ENCODE results near the gene ABCD1. TPM values are rescaled to one million over a fixed set of nuclear protein-coding genes. Genes with fewer than 3 reads are reported as not detected.

ABCD1 gene
- total and polyA plus RNA-seq, 7 donors, result 1.8 to 21.3 (median 12.8) TPM

GRCh38 chrX:153786669-153787068 lies 62.0 kb downstream of the ABCD1 start:
- peaks cover 0 to 48% (median 3%) of the 10 kb centered on the region in 4 donors for H3K36me3 ChIP-seq
- intact Hi-C loops (cut with DNase I), result no loop called here
- WGBS, 2 donors, result 89 to 90% methylated on average over 15 of the region's 15 CpGs

DNA sequence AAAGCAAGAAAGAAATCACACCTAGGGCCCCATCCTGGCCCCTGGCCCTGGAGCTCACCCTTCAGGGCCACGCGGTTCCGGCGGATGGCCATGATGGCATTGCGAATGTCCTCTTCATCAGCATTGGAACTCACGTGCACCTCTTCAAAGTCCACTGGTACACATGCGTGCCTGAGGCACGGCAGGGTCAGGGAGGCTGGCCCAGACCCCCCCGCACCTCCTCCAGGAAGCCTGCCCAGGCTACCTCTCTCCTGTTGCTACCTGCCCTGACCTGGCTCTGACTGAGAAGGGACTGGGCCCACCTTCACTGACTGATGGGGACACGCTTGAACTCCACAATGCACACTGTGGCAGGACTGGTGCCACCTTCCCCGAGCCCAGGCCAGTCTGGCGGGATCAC lies 65.0 kb downstream of the ABCD1 start:
- 95 to 96% methylated on average over 12 of the region's 12 CpGs for WGBS, 2 donors

More at GRCh38 chrX:153786669-153787068, 62.0 kb downstream of the ABCD1 start:
- TF ChIP-seq POLR2A (IDR thresholded peaks at IDR 0.05) (no peak), CTCF (IDR thresholded peaks at IDR 0.05) (no peak), EP300 (IDR thresholded peaks at IDR 0.05) (no peak), POLR2AphosphoS5 (IDR thresholded peaks at IDR 0.05) (no peak)
- Histone ChIP-seq H3K27ac (no peak overlapping the region), H3K4me1 (peaks cover 0 to 17% (median 11%) of the 10 kb centered on the region in 4 donors), H3K4me3 (no peak overlapping the region), H3K9me3 (no peaks in the 10 kb centered on the region), H3K27me3 (no peaks in the 10 kb centered on the region)
- no peak for DNase-seq

DNA sequence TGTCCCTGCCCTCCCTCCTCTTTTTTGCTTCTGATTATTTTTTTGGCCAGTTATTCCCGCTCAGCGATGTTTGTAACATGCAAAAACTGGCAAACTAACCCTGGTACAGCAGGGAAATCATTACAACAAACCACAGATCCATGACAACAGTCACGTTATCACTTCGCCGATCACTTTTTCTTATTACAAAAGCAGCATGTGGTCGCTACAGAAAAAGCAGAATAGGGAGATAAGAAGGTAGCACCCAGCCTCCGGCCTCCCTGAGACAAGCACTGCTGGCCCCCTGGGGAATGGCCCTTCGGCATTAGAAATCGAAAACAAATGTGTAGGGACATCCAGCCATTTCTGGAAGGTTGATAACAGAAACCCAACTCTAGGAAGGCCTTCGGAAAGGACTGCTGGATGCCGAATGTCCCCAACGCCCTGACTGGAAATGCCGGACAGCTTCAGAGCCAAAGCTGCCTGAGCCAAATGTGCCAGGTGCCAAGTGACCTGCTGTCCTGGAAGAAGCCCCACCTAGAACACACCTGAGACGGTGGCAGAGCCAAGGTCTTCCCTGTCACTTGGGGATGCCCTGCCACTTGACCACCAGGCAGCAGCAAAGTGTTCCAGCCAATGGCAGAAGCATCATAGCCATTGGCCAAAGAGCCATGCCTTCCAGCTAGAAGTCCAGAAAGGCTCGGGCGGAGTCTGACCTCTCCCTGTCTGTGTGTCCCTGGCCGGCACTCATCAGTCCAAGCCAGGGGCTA lies 66.6 kb downstream of the ABCD1 start:
- H3K36me3 ChIP-seq, result peaks cover 0 to 34% (median 0%) of the 10 kb centered on the region in 4 donors
- H3K9me3 ChIP-seq, result no peaks in the 10 kb centered on the region
- peaks cover 0 to 30% (median 28%) of the 10 kb centered on the region in 4 donors for H3K4me1 ChIP-seq
- H3K4me3 ChIP-seq, result no peak overlapping the region
- 88 to 92% methylated on average over 17 of the region's 17 CpGs for WGBS, 2 donors
- no peaks in the 10 kb centered on the region for H3K27me3 ChIP-seq
- intact Hi-C loops (cut with DNase I), result loop anchor here (5.0 kb wide), 1 partner anchor 136 kb away; the partner anchor contains the start of gene ARHGAP4
- TF ChIP-seq POLR2A (IDR thresholded peaks at IDR 0.05) (no peak), EP300 (IDR thresholded peaks at IDR 0.05) (no peak), CTCF (IDR thresholded peaks at IDR 0.05) (no peak), POLR2AphosphoS5 (IDR thresholded peaks at IDR 0.05) (no peak)
- no peak overlapping the region for H3K27ac ChIP-seq
- DNase-seq, result no peak

More for the DNA sequence above, 65.0 kb downstream of the ABCD1 start:
- TF ChIP-seq POLR2A (IDR thresholded peaks at IDR 0.05) (no peak), EP300 (IDR thresholded peaks at IDR 0.05) (no peak)
- H3K27me3 ChIP-seq, result no peaks in the 10 kb centered on the region
- DNase-seq, result no peak
- H3K4me1 ChIP-seq, result peaks cover 0 to 18% (median 16%) of the 10 kb centered on the region in 4 donors
- no peak overlapping the region for H3K27ac ChIP-seq
- peaks cover 0 to 48% (median 3%) of the 10 kb centered on the region in 4 donors for H3K36me3 ChIP-seq
- intact Hi-C loops (cut with DNase I), result loop anchor here (5.0 kb wide), 1 partner anchor 138 kb away; the partner anchor contains the start of gene ARHGAP4
- H3K9me3 ChIP-seq, result no peaks in the 10 kb centered on the region
- H3K4me3 ChIP-seq, result no peak overlapping the region

GRCh38 chrX:153792368-153792767 lies 67.7 kb downstream of the ABCD1 start:
- 91 to 95% methylated on average over 6 of the region's 6 CpGs for WGBS, 2 donors
- peaks cover 0 to 32% (median 29%) of the 10 kb centered on the region in 4 donors for H3K4me1 ChIP-seq

More at GRCh38 chrX:153792368-153792767, 67.7 kb downstream of the ABCD1 start:
- H3K4me3 ChIP-seq, result no peak overlapping the region
- H3K27ac ChIP-seq, result peak overlapping the region in 2 of 4 donors; percentile 89 to 92
- H3K9me3 ChIP-seq, result no peaks in the 10 kb centered on the region
- DNase-seq, result no peak
- H3K36me3 ChIP-seq, result peaks cover 0 to 29% (median 3%) of the 10 kb centered on the region in 4 donors
- TF ChIP-seq POLR2AphosphoS5 (IDR thresholded peaks at IDR 0.05), result no peak
- no peak for TF ChIP-seq EP300 (IDR thresholded peaks at IDR 0.05)
- TF ChIP-seq CTCF (IDR thresholded peaks at IDR 0.05), result no peak
- no peak for TF ChIP-seq POLR2A (IDR thresholded peaks at IDR 0.05)
- intact Hi-C loops (cut with DNase I), result loop anchor here (5.0 kb wide), 1 partner anchor 135 kb away; the partner anchor contains the start of gene ARHGAP4
- H3K27me3 ChIP-seq, result no peaks in the 10 kb centered on the region
